Mesenchymal stem cell (in vitro differentiated cells and primary cell): Measurements from ENCODE around the gene FOXN3.

Experiments used
- DNase-seq: peaks from one replicate; pipeline ENCODE4 v3.0.0-alpha.2; 2013
- H2AFZ ChIP-seq: one replicate; pipeline ENCODE4 v1.6.1; 2013; ENCODE audit warnings: low read depth, mild to moderate bottlenecking, control low read depth, inconsistent platforms, low read length, moderate library complexity
- H2AK5ac ChIP-seq: 2 replicates; pipeline ENCODE4 v1.6.1; 2013; ENCODE audit warnings: low read length, moderate library complexity, mild to moderate bottlenecking, inconsistent platforms; ENCODE audit not compliant: severe bottlenecking
- H2BK120ac ChIP-seq: one replicate; pipeline ENCODE4 v1.6.1; 2013; ENCODE audit warnings: low read depth, mild to moderate bottlenecking, inconsistent platforms, low read length, moderate library complexity
- H2BK12ac ChIP-seq, 2 experiments: one replicate each; pipeline ENCODE4 v1.6.1; 2013; ENCODE audit warnings: inconsistent platforms in 2 of 2, low read length in 2 of 2, mild to moderate bottlenecking in 2 of 2, moderate library complexity in 2 of 2, control low read depth in 1 of 2
- H2BK15ac ChIP-seq: one replicate; pipeline ENCODE4 v1.6.1; 2013; ENCODE audit warnings: mild to moderate bottlenecking, low read depth, inconsistent platforms; ENCODE audit not compliant: poor library complexity, severe bottlenecking
- H2BK5ac ChIP-seq: 2 replicates; pipeline ENCODE4 v1.6.1; 2013; ENCODE audit warnings: low read depth, mild to moderate bottlenecking, low read length, control low read depth, inconsistent platforms; ENCODE audit not compliant: poor library complexity, severe bottlenecking
- H3K14ac ChIP-seq, 2 experiments: one replicate each; pipeline ENCODE4 v1.6.1; 2013; ENCODE audit warnings: inconsistent platforms in 2 of 2, low read length in 2 of 2, control low read depth in 1 of 2, mild to moderate bottlenecking in 1 of 2, moderate library complexity in 1 of 2
- H3K18ac ChIP-seq, 2 experiments: one replicate each; pipeline ENCODE4 v1.6.1; 2013; ENCODE audit warnings: inconsistent platforms in 2 of 2, low read length in 2 of 2, control low read depth in 1 of 2, low read depth in 1 of 2, mild to moderate bottlenecking in 1 of 2
- H3K23ac ChIP-seq, 2 experiments: one replicate each; pipeline ENCODE4 v1.6.1; 2013; ENCODE audit warnings: inconsistent platforms in 2 of 2, low read length in 2 of 2, mild to moderate bottlenecking in 2 of 2, moderate library complexity in 2 of 2, control low read depth in 1 of 2
- H3K27ac ChIP-seq: 2 replicates; pipeline ENCODE4 v1.5.1; 2013; ENCODE audit warnings: mild to moderate bottlenecking, moderate library complexity, low read length, control low read depth, inconsistent platforms; ENCODE audit not compliant: poor library complexity, severe bottlenecking
- H3K27me3 ChIP-seq, 2 experiments: 2 replicates each; pipeline versions ENCODE4 v1.6.1 to v1.7.0; 2013; ENCODE audit warnings: low read length in 2 of 2, mild to moderate bottlenecking in 2 of 2, moderate library complexity in 2 of 2, control low read depth in 1 of 2, inconsistent platforms in 1 of 2; ENCODE audit not compliant: control insufficient read depth in 1 of 2, insufficient read depth in 1 of 2
- H3K36me3 ChIP-seq, 2 experiments: 2 replicates each; pipeline versions ENCODE4 v1.6.1 to v1.7.0; 2013; ENCODE audit warnings: low read length in 2 of 2, control low read depth in 1 of 2, inconsistent platforms in 1 of 2, low read depth in 1 of 2, mild to moderate bottlenecking in 1 of 2; ENCODE audit not compliant: insufficient read depth in 2 of 2, control insufficient read depth in 1 of 2
- H3K4ac ChIP-seq, 2 experiments: one replicate each; pipeline ENCODE4 v1.6.1; 2013; ENCODE audit warnings: inconsistent platforms in 2 of 2, low read length in 2 of 2, mild to moderate bottlenecking in 2 of 2, moderate library complexity in 2 of 2, control low read depth in 1 of 2, low read depth in 1 of 2
- H3K4me1 ChIP-seq: 2 replicates; pipeline ENCODE4 v1.6.1; 2013; ENCODE audit warnings: low read depth, low read length, control low read depth; ENCODE audit not compliant: control insufficient read depth, insufficient read depth
- H3K4me2 ChIP-seq: 2 replicates; pipeline ENCODE4 v1.6.1; 2013; ENCODE audit warnings: low read length, mild to moderate bottlenecking, inconsistent platforms; ENCODE audit not compliant: poor library complexity, severe bottlenecking
- H3K4me3 ChIP-seq, 2 experiments: 2 replicates each; pipeline versions ENCODE4 v1.5.1 to v1.7.0; 2013; ENCODE audit warnings: low read length in 2 of 2, mild to moderate bottlenecking in 2 of 2, control low read depth in 1 of 2, low read depth in 1 of 2; ENCODE audit not compliant: insufficient read depth in 1 of 2
- H3K79me1 ChIP-seq: replicated peaks from 2 replicates; pipeline ENCODE4 v1.6.1; 2013; ENCODE audit warnings: mild to moderate bottlenecking, control low read depth, low read length, inconsistent platforms; ENCODE audit not compliant: poor library complexity, severe bottlenecking
- H3K9ac ChIP-seq: 2 replicates; pipeline ENCODE4 v1.7.0; 2013; ENCODE audit warnings: mild to moderate bottlenecking, low read length, moderate library complexity
- H3K9me3 ChIP-seq: 2 replicates; pipeline ENCODE4 v1.7.0; 2013; ENCODE audit warnings: mild to moderate bottlenecking, low read length; ENCODE audit not compliant: control insufficient read depth
- H4K8ac ChIP-seq: one replicate; pipeline ENCODE4 v1.6.1; 2013; ENCODE audit warnings: inconsistent platforms, mild to moderate bottlenecking, low read length, moderate library complexity
- H4K91ac ChIP-seq: one replicate; pipeline ENCODE4 v1.6.1; 2013; ENCODE audit warnings: mild to moderate bottlenecking, low read length, inconsistent platforms
- WGBS: methylation state at CpG from one replicate; pipeline ENCODE4 v1.1.7; 2013; ENCODE audit warnings: mixed read lengths; 5-methylcytosine and 5-hydroxymethylcytosine counted together

FOXN3 gene

GRCh38 chr14:89319687-89320086 lies 97.3 kb downstream of the FOXN3 start:
- H3K23ac ChIP-seq, result no peak overlapping the region
- no peak overlapping the region for H2AFZ ChIP-seq
- no peak overlapping the region for H3K4me2 ChIP-seq
- H3K79me1 ChIP-seq, result peaks cover 37% of the 10 kb centered on the region
- peaks cover 4% of the 10 kb centered on the region for H3K4me1 ChIP-seq
- no peak overlapping the region for H2BK12ac ChIP-seq
- no peak overlapping the region for H3K18ac ChIP-seq
- no peak overlapping the region for H3K4ac ChIP-seq
- no peak overlapping the region for H2AK5ac ChIP-seq
- no peak overlapping the region for H2BK120ac ChIP-seq
- H3K27me3 ChIP-seq, result no peaks in the 10 kb centered on the region
- H2BK5ac ChIP-seq, result no peak overlapping the region
- no peak overlapping the region for H2BK15ac ChIP-seq
- WGBS, result 93% methylated on average over 3 of the region's 4 CpGs
- no peak overlapping the region for H3K4me3 ChIP-seq
- H3K14ac ChIP-seq, result no peak overlapping the region
- H4K8ac ChIP-seq, result no peak overlapping the region
- H3K9me3 ChIP-seq, result no peaks in the 10 kb centered on the region
- peaks cover 0 to 18% of the 10 kb centered on the region in 2 experiments for H3K36me3 ChIP-seq
- H3K27ac ChIP-seq, result no peak overlapping the region
- DNase-seq, result no peak
- no peak overlapping the region for H3K9ac ChIP-seq
- H4K91ac ChIP-seq, result no peak overlapping the region

GRCh38 chr14:89317051-89317691 lies 99.9 kb downstream of the FOXN3 start:
- peaks cover 2% of the 10 kb centered on the region for H3K4me1 ChIP-seq
- no peak overlapping the region for H2BK12ac ChIP-seq
- no peaks in the 10 kb centered on the region for H3K9me3 ChIP-seq
- no peak overlapping the region for H2BK15ac ChIP-seq
- H3K4me2 ChIP-seq, result no peak overlapping the region
- peaks cover 39% of the 10 kb centered on the region for H3K79me1 ChIP-seq
- no peak for DNase-seq
- H3K23ac ChIP-seq, result no peak overlapping the region
- no peak overlapping the region for H3K14ac ChIP-seq
- no peak overlapping the region for H4K91ac ChIP-seq
- H2AK5ac ChIP-seq, result no peak overlapping the region
- H3K9ac ChIP-seq, result no peak overlapping the region
- WGBS, result 92% methylated on average over 4 of the region's 4 CpGs
- no peak overlapping the region for H2BK120ac ChIP-seq
- no peak overlapping the region for H3K18ac ChIP-seq
- no peak overlapping the region for H3K4ac ChIP-seq
- H3K27ac ChIP-seq, result no peak overlapping the region
- H3K4me3 ChIP-seq, result no peak overlapping the region
- no peak overlapping the region for H2AFZ ChIP-seq
- no peak overlapping the region for H4K8ac ChIP-seq
- peaks cover 2 to 19% of the 10 kb centered on the region in 2 experiments for H3K36me3 ChIP-seq
- H3K27me3 ChIP-seq, result no peaks in the 10 kb centered on the region
- no peak overlapping the region for H2BK5ac ChIP-seq

- H3K27ac ChIP-seq, result no peak overlapping the region
- WGBS, result 94% methylated on average over 10 of the region's 10 CpGs
- no peak overlapping the region for H2BK15ac ChIP-seq
- H3K4ac ChIP-seq, result no peak overlapping the region
- peaks cover 2 to 19% of the 10 kb centered on the region in 2 experiments for H3K36me3 ChIP-seq
- no peak overlapping the region for H4K91ac ChIP-seq
- no peak overlapping the region for H3K18ac ChIP-seq
- no peak overlapping the region for H2BK12ac ChIP-seq
- H3K4me3 ChIP-seq, result no peak overlapping the region
- H3K27me3 ChIP-seq, result no peaks in the 10 kb centered on the region
- H4K8ac ChIP-seq, result no peak overlapping the region
- no peak overlapping the region for H3K9ac ChIP-seq
- H3K14ac ChIP-seq, result no peak overlapping the region
- no peak overlapping the region for H3K23ac ChIP-seq
- no peaks in the 10 kb centered on the region for H3K9me3 ChIP-seq
- DNase-seq, result no peak
- H3K4me1 ChIP-seq, result no peaks in the 10 kb centered on the region
- no peak overlapping the region for H3K4me2 ChIP-seq
- H3K79me1 ChIP-seq, result peaks cover 36% of the 10 kb centered on the region
- no peak overlapping the region for H2AK5ac ChIP-seq
- H2BK5ac ChIP-seq, result no peak overlapping the region
- H2AFZ ChIP-seq, result no peak overlapping the region
- no peak overlapping the region for H2BK120ac ChIP-seq
These were observed 101.3 kb downstream of the FOXN3 start for GRCh38 chr14:89315493-89316470.

GRCh38 chr14:89314274-89314673 lies 102.8 kb downstream of the FOXN3 start:
- Histone ChIP-seq H3K14ac (no peak overlapping the region), H3K27me3 (no peaks in the 10 kb centered on the region), H3K4me1 (no peaks in the 10 kb centered on the region), H2BK120ac (no peak overlapping the region), H2BK5ac (no peak overlapping the region), H3K79me1 (peaks cover 42% of the 10 kb centered on the region), H4K8ac (no peak overlapping the region), H2AFZ (no peak overlapping the region), H3K4ac (no peak overlapping the region), H3K36me3 (peaks cover 2 to 19% of the 10 kb centered on the region in 2 experiments), H3K23ac (no peak overlapping the region), H3K18ac (no peak overlapping the region), H3K4me3 (no peak overlapping the region), H2BK12ac (no peak overlapping the region), H3K9me3 (no peaks in the 10 kb centered on the region), H2AK5ac (no peak overlapping the region), H3K27ac (no peak overlapping the region), H4K91ac (no peak overlapping the region), H3K4me2 (no peak overlapping the region), H3K9ac (no peak overlapping the region), H2BK15ac (no peak overlapping the region)
- no peak for DNase-seq
- WGBS, result 100% methylated on average over 1 of the region's 2 CpGs
